ENCODE data around the gene ARHGAP20. TPM values are rescaled to one million over a fixed set of nuclear protein-coding genes. Genes with fewer than 3 reads are reported as not detected.

The ARHGAP20 gene
- total RNA-seq, 4 donors from 2014 or later, result 0.51 to 2.3 (median 1.1) TPM

DNA sequence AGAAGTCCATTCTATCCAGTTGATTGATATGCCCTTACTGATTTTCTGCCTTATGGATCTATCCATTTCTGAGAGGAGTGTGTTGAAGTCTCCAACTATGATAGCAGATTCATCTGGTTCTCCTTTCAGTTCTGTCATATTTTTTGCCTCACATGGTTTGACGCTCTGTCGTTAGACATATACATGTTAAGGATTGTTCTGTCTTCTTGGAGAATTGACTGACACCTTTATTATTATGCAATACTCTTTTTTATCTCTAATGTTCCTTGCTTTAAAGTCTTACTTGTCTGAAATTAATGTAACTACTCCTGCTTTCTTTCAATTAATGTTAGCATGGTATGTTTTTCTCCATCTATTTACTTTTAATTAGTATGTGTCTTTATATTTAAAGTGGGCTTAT, 12.1 kb upstream of the ARHGAP20 start:
- no peaks in the 10 kb centered on the region for H3K9me3 ChIP-seq
- no peaks in the 10 kb centered on the region for H3K27me3 ChIP-seq
- no peak overlapping the region for H3K27ac ChIP-seq
- no peaks in the 10 kb centered on the region for H3K36me3 ChIP-seq
- intact Hi-C loops (cut with DNase I; ENCODE audit: low total_unique reads) (no loop called here), in situ Hi-C loops (cut with MboI; ENCODE audit: low sequenced_read_pairs in 4 of 4) (no loop called here)
- DNase-seq (no peak), ATAC-seq (no peak)
- H3K4me1 ChIP-seq, result no peaks in the 10 kb centered on the region
- TF ChIP-seq CTCF (IDR thresholded peaks at IDR 0.05 in 4 of 5, conservative IDR thresholded peaks at IDR 0.05 in 1 of 5) (no peak), POLR2A (IDR thresholded peaks at IDR 0.05) (no peak)
- H3K4me3 ChIP-seq, result no peak overlapping the region

- ATAC-seq (no peak), DNase-seq (no peak)
- intact Hi-C loops (cut with DNase I; ENCODE audit: low total_unique reads), result no loop called here
- TF ChIP-seq POLR2A (IDR thresholded peaks at IDR 0.05) (no peak), CTCF (IDR thresholded peaks at IDR 0.05 in 4 of 5, conservative IDR thresholded peaks at IDR 0.05 in 1 of 5) (no peak)
- in situ Hi-C loops (cut with MboI; ENCODE audit: low sequenced_read_pairs in 4 of 4), result no loop called here
- Histone ChIP-seq H3K27me3 (no peaks in the 10 kb centered on the region), H3K4me1 (no peaks in the 10 kb centered on the region), H3K9me3 (no peaks in the 10 kb centered on the region), H3K36me3 (no peaks in the 10 kb centered on the region), H3K27ac (no peak overlapping the region), H3K4me3 (no peak overlapping the region)
Observed at GRCh38 chr11:110720431-110721275, 8.4 kb upstream of the ARHGAP20 start.

DNA sequence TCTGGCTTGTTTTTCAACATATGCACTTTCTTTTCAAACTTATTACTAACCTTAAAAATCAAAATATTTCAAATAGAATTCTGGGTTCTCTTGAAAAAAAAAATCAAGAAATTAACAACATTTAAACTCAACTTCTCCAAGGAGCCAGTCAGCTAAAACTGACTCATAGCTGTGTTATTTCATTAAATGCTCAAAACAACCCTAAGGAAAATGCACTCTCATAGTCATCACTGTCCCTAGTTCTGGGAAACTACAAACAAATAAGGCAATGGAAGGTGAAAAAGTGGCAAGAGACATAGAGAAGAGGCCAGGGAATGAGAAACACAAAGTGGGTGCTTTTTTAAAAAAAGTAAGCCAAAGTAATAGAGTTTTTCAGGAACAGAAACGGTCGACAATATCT, 4.1 kb upstream of the ARHGAP20 start:
- Histone ChIP-seq H3K4me3 (no peak overlapping the region), H3K36me3 (no peaks in the 10 kb centered on the region), H3K9me3 (no peaks in the 10 kb centered on the region), H3K27me3 (peaks cover 0 to 5% (median 3%) of the 10 kb centered on the region in 3 donors), H3K27ac (no peak overlapping the region), H3K4me1 (peaks cover 0 to 4% of the 10 kb centered on the region in 2 donors)
- in situ Hi-C loops (cut with MboI; ENCODE audit: low sequenced_read_pairs in 4 of 4), result no loop called here
- ATAC-seq (no peak), DNase-seq (no peak)
- intact Hi-C loops (cut with DNase I; ENCODE audit: low total_unique reads), result no loop called here
- TF ChIP-seq CTCF (IDR thresholded peaks at IDR 0.05 in 4 of 5, conservative IDR thresholded peaks at IDR 0.05 in 1 of 5), result no peak
- no peak for TF ChIP-seq POLR2A (IDR thresholded peaks at IDR 0.05)

DNA sequence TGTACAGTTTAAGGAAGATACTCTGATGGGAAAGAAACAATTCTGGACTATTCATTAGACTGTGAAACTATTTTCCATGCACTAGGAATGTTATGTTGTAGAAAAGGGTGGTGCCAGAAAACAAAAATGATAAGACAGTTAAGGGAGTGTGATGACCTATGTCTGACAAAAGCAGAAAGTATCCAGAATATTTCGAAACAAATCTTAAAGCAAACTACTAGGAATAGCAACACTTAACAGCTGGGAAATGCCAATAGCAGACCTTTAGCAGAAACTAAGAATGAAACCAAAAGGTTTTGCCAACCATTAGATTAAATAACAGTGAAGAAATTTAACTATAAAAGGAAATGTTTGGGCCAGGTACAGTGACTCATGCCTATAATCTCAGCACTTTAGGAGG, 3.3 kb upstream of the ARHGAP20 start:
- no peak overlapping the region for H3K27ac ChIP-seq
- H3K27me3 ChIP-seq, result peaks cover 0 to 5% (median 5%) of the 10 kb centered on the region in 3 donors
- no peaks in the 10 kb centered on the region for H3K9me3 ChIP-seq
- DNase-seq (no peak), ATAC-seq (no peak)
- in situ Hi-C loops (cut with MboI; ENCODE audit: low sequenced_read_pairs in 4 of 4), result no loop called here
- intact Hi-C loops (cut with DNase I; ENCODE audit: low total_unique reads), result no loop called here
- H3K4me3 ChIP-seq, result no peak overlapping the region
- no peaks in the 10 kb centered on the region for H3K36me3 ChIP-seq
- peaks cover 2 to 11% of the 10 kb centered on the region in 2 donors for H3K4me1 ChIP-seq
- TF ChIP-seq POLR2A (IDR thresholded peaks at IDR 0.05) (no peak), CTCF (IDR thresholded peaks at IDR 0.05 in 4 of 5, conservative IDR thresholded peaks at IDR 0.05 in 1 of 5) (no peak)
